ENCODE measurements around the gene TMEM168. TPM values are rescaled to one million over a fixed set of nuclear protein-coding genes. Genes with fewer than 3 reads are reported as not detected.
"Not testable (repeated sequence)": the region's sequence is repeated elsewhere in the genome, so short reads cannot be mapped to it uniquely, and the experiment has no call there.

Gene TMEM168
- total RNA-seq, 2 experiments from 2014 or later, result 16.1 to 17.4 TPM

DNA sequence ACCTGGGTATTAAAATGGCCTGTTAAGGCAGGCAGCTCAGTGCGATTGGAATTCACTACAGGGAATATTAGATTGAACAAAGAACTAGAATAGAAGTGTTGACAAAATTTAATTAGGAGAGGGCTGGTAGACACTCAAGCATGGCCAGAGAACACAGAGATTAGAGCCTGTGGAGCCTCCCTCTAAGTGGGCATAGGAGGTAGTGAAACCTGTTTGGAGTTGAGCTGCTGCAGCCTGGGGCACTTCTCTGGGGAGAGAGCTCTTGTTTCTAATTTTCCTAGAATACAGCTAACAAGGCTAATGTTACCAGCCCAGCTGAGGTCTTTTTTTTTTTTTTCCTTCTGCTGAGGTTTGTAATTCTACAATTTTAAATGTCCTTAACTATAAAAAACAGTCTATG is 46.4 kb downstream of the TMEM168 start:
- no peak for DNase-seq
- peaks cover 2% of the 10 kb centered on the region for H3K9me3 Mint-ChIP-seq
- POLR2A ChIA-PET, result no interaction called here
- no peak overlapping the region for H3K4me3 Mint-ChIP-seq
- no peaks in the 10 kb centered on the region for H3K4me1 Mint-ChIP-seq (ENCODE audit: low read depth)
- peaks cover 7% of the 10 kb centered on the region for H3K27me3 Mint-ChIP-seq
- H3K27ac Mint-ChIP-seq, result no peak overlapping the region
- intact Hi-C loops (cut with micrococcal nuclease), result no loop called here
- CTCF ChIA-PET, result interaction anchor here (0.7 kb wide), 1 partner anchor 1088 kb away, joined by 4 read pairs; no protein-coding TSS in a partner anchor
- no peaks in the 10 kb centered on the region for H3K36me3 Mint-ChIP-seq

DNA sequence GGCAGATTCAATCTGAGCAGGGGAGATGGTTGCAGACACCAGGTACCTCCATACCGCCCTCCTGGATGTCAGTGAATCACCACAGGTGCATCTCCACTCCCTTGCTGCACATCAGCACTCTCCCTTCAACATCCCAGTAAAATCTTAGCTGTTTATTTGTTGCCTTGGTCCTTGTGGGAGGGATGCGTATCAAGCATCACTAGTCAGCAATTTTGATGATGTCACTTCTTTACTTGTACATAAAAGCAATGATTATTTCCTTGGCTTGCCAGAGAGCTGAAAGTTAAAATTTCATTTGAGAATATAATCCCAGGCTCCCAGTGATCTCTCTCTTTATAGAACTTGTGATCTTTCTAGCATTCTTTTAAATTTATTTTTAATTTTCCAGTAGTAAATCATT is 49.5 kb downstream of the TMEM168 start:
- Mint-ChIP-seq H3K27me3 (peaks cover 7% of the 10 kb centered on the region), H3K36me3 (peaks cover 2% of the 10 kb centered on the region), H3K4me1 (ENCODE audit: low read depth) (no peaks in the 10 kb centered on the region), H3K9me3 (peaks cover 13% of the 10 kb centered on the region), H3K27ac (no peak overlapping the region), H3K4me3 (no peak overlapping the region)
- DNase-seq, result no peak
- CTCF ChIA-PET, result no interaction called here
- intact Hi-C loops (cut with micrococcal nuclease), result no loop called here
- POLR2A ChIA-PET, result no interaction called here

DNA sequence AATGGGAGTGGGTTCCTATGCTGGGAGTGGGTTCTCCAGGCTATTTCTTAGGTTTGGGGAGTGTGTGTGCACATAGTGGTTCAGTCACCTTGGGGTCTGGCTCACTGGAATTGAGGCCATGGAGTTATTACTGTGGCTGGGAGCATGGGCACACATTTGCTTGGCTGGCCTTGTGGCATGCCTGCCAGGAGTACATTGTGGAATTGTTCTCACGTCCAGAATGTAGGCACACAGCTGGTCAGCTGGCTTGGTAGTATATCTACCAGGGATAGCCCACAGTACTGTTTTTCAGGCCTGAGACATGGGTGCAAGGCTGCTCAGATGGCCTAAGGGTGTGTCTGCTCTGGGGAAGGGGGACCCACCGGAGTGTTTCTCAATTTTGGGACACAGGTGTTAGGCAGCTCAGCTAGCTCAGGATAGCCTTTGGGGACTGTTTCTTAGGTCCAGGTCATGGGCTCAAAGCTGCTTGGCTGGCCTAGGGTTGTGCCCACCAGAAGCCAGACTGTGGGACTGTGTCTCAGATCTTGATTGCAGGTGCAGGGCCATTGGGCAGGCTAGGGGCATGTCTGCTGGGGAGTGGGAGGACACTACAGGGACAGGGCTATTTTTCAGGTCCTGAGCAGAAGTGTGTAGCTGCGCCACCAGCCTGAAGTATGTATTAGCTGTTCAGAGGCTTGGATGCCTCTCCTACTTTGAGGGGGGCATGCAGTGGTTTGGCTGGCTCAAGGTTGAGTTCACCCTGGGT is 50.6 kb downstream of the TMEM168 start:
- no peaks in the 10 kb centered on the region for H3K4me1 Mint-ChIP-seq (ENCODE audit: low read depth)
- H3K27me3 Mint-ChIP-seq, result peaks cover 7% of the 10 kb centered on the region
- POLR2A ChIA-PET, result no interaction called here
- DNase-seq, result no peak
- H3K36me3 Mint-ChIP-seq, result peaks cover 4% of the 10 kb centered on the region
- H3K27ac Mint-ChIP-seq, result no peak overlapping the region
- H3K9me3 Mint-ChIP-seq, result peaks cover 22% of the 10 kb centered on the region
- no peak overlapping the region for H3K4me3 Mint-ChIP-seq
- intact Hi-C loops (cut with micrococcal nuclease), result no loop called here
- CTCF ChIA-PET, result no interaction called here

DNA sequence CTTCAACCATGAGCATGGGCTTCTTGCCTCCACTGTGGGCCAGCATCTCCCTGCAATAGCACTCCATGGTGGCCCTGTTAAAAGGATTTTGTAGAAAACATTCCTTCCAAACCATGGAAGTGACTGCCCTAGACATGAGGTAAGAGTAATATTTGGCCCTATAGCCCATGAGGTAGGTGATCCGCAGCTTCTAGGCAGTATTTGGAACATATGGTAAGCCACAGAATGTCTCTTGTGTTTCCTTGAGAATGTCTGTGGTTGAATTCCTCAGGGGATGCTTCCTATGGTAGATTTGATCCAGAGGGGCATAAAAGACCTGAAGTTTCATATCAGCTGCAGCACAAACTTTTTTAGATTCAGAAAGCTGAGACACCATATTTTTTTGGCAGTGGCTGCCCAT is 54.9 kb downstream of the TMEM168 start:
- ChIA-PET POLR2A (no interaction called here), CTCF (no interaction called here)
- H3K27me3 Mint-ChIP-seq, result peaks cover under 1% of the 10 kb centered on the region
- no peak for DNase-seq
- peaks cover 38% of the 10 kb centered on the region for H3K9me3 Mint-ChIP-seq
- no peaks in the 10 kb centered on the region for H3K4me1 Mint-ChIP-seq (ENCODE audit: low read depth)
- intact Hi-C loops (cut with micrococcal nuclease), result no loop called here
- H3K4me3 Mint-ChIP-seq, result no peak overlapping the region
- no peak overlapping the region for H3K27ac Mint-ChIP-seq
- peaks cover 6% of the 10 kb centered on the region for H3K36me3 Mint-ChIP-seq

DNA sequence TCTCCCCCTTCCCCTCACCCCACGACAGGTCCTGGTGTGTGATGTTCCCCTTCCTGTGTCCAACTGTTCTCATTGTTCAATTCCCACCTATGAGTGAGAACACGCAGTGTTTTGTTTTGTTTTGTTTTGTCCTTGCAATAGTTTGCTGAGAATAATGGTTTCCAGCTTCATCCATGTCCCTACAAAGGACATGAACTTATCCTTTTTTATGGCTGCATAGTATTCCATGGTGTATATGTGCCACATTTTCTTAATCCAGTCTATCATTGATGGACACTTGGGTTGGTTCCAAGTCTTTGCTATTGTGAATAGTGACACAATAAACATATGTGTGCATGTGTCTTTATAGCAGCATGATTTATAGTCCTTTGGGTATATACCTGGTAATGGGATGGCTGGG is 58.9 kb downstream of the TMEM168 start:
- H3K4me3 Mint-ChIP-seq; H3K27me3 Mint-ChIP-seq; intact Hi-C loops (cut with micrococcal nuclease); H3K36me3 Mint-ChIP-seq; H3K27ac Mint-ChIP-seq; POLR2A ChIA-PET; H3K4me1 Mint-ChIP-seq (ENCODE audit: low read depth); DNase-seq; CTCF ChIA-PET: not testable (repeated sequence)
- peaks cover 45% of the 10 kb centered on the region for H3K9me3 Mint-ChIP-seq

DNA sequence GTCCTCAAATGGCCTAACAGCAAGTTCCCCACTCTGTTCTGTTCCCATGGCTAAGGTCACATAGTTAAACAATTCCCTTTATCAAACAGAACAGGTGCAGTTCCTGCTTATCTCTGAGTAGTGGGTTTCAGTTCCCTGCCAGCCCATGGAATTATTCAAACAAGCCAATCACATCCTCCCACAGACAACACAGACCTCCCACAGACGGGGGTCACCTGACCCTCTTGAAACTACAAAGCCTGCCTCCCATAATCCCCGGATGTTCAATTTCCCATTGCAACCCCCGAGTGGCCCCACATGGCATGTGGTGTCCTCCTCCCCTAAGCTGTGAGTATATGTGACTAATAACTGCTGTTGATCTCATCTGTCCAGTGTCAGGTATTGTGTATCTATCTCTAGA is 64.1 kb downstream of the TMEM168 start:
- no peak overlapping the region for H3K27ac Mint-ChIP-seq
- no peaks in the 10 kb centered on the region for H3K36me3 Mint-ChIP-seq
- H3K9me3 Mint-ChIP-seq, result peaks cover 14% of the 10 kb centered on the region
- H3K4me3 Mint-ChIP-seq, result no peak overlapping the region
- peaks cover 6% of the 10 kb centered on the region for H3K27me3 Mint-ChIP-seq
- DNase-seq, result no peak
- intact Hi-C loops (cut with micrococcal nuclease), result no loop called here
- ChIA-PET POLR2A (no interaction called here), CTCF (no interaction called here)
- no peaks in the 10 kb centered on the region for H3K4me1 Mint-ChIP-seq (ENCODE audit: low read depth)

DNA sequence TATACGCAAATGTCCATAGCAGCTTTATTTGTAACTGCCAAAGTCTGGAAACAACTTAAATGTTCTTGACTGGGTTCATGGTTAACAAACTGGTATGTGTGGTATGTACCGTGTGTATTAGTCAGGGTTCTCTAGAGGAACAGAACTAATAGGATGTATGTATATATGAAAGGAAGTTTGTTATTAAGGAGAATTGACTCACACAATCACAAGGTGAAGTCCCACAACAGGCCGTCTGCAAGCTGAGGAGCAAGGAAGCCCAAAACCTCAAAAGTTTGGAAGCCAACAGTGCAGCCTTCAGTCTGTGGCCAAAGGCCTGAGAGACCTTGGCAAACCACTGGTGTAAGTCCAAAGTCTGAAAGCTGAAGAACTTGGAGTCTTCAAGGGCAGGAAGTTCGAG is 66.8 kb downstream of the TMEM168 start:
- no peak overlapping the region for H3K27ac Mint-ChIP-seq
- H3K27me3 Mint-ChIP-seq, result peaks cover 6% of the 10 kb centered on the region
- POLR2A ChIA-PET, result no interaction called here
- CTCF ChIA-PET, result no interaction called here
- H3K4me1 Mint-ChIP-seq (ENCODE audit: low read depth), result no peaks in the 10 kb centered on the region
- H3K9me3 Mint-ChIP-seq, result peaks cover 4% of the 10 kb centered on the region
- H3K4me3 Mint-ChIP-seq, result no peak overlapping the region
- intact Hi-C loops (cut with micrococcal nuclease), result no loop called here
- no peak for DNase-seq
- no peaks in the 10 kb centered on the region for H3K36me3 Mint-ChIP-seq

DNA sequence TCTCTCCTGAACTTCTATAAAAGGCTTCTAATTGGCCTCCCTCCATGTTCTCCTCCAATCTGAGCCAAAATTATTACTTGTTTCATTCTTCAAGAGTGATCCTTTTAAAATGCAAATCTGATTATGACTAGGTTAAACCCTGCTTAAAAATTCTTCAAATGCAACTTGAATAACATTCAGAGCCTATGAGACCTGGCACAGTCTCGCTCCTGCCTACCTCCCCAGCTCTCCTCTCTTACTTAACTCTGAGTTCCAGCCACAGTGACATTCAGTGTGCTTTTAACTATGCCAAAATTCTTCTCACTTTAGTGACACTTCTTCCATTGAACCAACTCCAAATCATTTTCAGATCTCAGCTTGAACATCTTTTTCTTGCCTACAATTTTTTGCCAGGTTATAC is 68.8 kb downstream of the TMEM168 start:
- Mint-ChIP-seq H3K9me3 (peaks cover 3% of the 10 kb centered on the region), H3K4me1 (ENCODE audit: low read depth) (no peaks in the 10 kb centered on the region), H3K27ac (no peak overlapping the region), H3K36me3 (no peaks in the 10 kb centered on the region), H3K27me3 (peaks cover 6% of the 10 kb centered on the region), H3K4me3 (no peak overlapping the region)
- POLR2A ChIA-PET, result no interaction called here
- CTCF ChIA-PET, result no interaction called here
- intact Hi-C loops (cut with micrococcal nuclease), result no loop called here
- no peak for DNase-seq

DNA sequence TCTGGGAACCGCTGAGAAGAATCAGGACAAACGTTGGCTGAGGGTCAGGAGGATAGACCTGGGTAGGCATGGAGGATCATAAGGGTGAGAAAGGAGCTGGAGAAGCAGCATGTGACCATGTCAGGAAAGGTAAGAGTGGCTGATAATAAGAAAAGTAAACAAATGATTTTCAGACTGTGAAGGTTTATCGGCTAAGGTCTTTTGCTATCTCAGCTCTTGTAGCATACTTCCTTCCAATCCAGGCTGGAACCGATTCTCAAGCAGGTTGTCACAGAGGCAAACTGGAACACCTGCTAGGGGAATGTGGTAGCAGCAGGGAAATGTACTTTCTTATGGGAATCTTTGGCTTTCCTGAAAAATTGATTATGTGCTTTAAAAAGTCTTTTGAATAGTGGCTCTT is 74.7 kb downstream of the TMEM168 start:
- Mint-ChIP-seq H3K27me3 (no peaks in the 10 kb centered on the region), H3K27ac (no peak overlapping the region), H3K9me3 (peaks cover 3% of the 10 kb centered on the region), H3K4me1 (ENCODE audit: low read depth) (no peaks in the 10 kb centered on the region), H3K36me3 (no peaks in the 10 kb centered on the region), H3K4me3 (no peak overlapping the region)
- no peak for DNase-seq
- POLR2A ChIA-PET, result no interaction called here
- CTCF ChIA-PET, result no interaction called here
- intact Hi-C loops (cut with micrococcal nuclease), result no loop called here

DNA sequence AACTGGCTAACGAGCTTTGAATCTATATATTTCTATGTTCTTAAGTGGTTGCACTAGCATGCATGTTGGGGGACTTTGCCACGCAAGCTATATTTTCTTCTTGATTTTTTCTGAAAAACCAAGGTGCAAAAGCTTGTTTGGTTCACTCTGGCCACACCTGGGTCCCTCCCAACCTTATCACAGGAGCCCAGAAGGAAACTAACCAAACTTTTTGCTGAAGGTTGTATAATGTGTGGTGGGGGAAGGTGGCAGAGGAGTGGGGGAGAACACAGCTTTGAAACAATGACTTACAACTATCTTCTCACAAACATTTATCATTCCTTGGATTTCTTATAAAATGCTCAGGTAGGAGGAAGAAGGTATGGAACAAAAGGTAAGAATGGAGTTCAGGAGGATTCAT is 75.3 kb downstream of the TMEM168 start:
- ChIA-PET POLR2A (no interaction called here), CTCF (no interaction called here)
- intact Hi-C loops (cut with micrococcal nuclease), result no loop called here
- no peak for DNase-seq
- Mint-ChIP-seq H3K4me3 (no peak overlapping the region), H3K27ac (no peak overlapping the region), H3K36me3 (no peaks in the 10 kb centered on the region), H3K27me3 (no peaks in the 10 kb centered on the region), H3K4me1 (ENCODE audit: low read depth) (no peaks in the 10 kb centered on the region), H3K9me3 (peaks cover 3% of the 10 kb centered on the region)
